ENCODE measurements around the gene ATF6B.

ATF6B gene

GRCh38 chr6:32127717-32128592 is at the start of gene ATF6B:
ATF6B (minus strand) TSS chr6:32128246; CDS start chr6:32128207, 39 bp downstream.
- DNase-seq (ENCODE audit: low spot score) = peak; percentile 98

- DNase-seq (ENCODE audit: low spot score) = no peak
Observed at GRCh38 chr6:32177183-32177787, 49.2 kb upstream of the ATF6B start.

DNA sequence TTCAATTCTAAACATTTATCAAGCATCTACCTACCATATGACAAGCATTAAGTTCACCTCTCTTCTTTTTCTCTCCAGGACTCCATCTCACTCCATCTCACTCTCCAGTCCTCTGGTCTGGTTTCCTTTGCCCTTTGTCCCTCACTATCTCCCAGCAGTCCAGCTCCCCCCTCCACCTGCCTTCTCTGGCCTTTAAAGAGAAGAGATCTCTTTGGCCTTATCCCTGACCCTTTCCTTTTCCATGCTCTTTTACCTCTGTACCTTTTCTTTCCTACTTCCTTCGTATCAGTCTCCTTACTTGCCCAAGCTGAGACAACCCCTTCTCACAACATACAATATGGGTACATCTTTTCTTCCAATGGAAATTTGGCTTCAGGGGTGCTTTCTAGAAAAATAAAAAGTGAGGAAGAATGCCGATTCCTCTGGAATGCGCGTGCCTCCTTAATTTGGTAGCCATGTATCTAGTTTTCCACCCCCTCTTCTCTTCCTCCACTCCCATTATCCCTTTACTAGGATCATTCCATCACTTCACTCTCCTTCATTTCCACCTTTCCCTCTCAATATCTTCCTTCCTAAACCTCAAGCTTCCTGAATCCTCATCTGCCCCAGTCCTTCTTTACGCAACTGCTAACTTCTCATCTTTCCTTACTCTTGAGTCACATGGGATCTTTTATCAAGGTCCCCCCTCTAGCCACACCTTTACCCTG is 48.6 kb upstream of the ATF6B start:
- DNase-seq (ENCODE audit: low spot score) = no peak

DNA sequence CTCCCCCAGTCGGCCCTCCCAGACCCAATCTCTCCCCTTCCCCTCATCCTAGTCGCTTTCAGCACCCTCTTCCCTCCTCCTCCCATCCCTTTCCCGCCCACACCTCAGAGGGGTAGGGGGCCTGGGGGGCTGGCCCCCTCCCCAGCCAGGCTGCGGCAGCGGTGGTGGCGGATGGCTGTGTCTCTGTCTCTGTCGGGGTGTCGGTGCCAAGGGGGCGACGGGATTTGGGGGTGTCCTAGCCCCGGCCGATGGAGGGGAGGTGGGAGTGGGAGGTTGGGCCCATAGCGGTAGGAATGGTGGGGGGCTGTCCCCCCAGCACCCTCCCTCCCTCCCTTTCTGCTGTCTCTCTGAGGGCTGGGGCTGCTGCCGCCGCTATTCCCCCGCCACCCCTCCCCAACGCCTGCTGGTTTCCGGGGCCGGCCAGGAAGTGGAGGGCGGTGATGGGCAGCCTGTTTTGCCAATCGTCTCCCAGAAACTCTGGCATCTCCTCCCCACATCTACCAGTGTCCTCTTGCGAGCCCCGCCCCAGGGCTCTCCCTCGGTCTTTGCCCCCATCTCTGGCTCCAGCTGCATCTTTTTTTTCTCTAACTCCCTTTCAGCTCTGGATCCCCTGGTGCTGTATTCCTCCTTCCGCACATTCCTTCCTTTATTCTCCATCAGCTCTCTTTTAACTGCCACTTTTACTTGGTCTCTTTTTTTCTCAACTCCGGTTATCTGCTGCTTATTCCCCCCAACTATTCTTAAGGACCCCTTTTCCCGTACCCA is 47.8 kb upstream of the ATF6B start, which contains the start of gene AGPAT1:
AGPAT1 (minus strand) TSS at position 374 of the 765 bp plus-strand sequence. CDS start 4,588 bp downstream, outside the sequence.
- DNase-seq (ENCODE audit: low spot score) = peak; percentile 98

- DNase-seq (ENCODE audit: low spot score) = no peak
Observed at GRCh38 chr6:32175322-32175710, 47.3 kb upstream of the ATF6B start.

GRCh38 chr6:32174416-32174815 is 46.4 kb upstream of the ATF6B start:
- DNase-seq (ENCODE audit: low spot score) = no peak

DNA sequence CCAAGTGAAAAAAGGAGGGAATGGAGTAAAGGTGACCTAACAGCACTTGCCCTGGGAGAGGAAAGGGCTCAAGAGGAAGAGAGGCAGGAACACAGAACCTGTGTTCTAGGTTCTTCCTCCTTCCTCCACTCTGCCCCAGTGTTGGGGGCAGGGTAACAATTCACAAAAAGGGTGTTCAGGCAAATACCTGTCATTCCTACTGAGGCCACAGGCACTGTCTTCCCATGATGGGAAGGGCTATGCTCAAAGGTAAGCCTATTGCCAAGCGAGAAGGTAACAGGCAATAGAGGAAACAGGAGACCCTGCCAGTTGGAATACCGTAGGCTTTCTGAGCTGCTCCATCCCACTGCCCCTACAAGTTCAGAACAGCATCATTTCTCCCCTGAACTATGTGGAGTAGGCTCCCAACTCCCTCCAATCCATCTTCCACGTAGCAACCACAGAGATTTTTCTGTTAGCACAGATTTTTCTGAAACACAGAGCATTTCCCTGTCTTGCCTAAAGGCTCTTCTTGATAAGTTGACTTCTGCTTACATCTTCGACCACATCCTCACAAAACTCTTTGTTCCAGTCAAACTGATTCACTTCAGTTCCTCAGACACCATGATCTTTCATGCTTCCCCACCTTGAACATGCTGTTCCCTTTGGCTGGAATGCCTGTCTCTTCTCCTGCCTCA is 45.1 kb upstream of the ATF6B start:
- no peak for DNase-seq (ENCODE audit: low spot score)

- DNase-seq (ENCODE audit: low spot score) = no peak
Observed at GRCh38 chr6:32171234-32171633, 43.2 kb upstream of the ATF6B start.

DNA sequence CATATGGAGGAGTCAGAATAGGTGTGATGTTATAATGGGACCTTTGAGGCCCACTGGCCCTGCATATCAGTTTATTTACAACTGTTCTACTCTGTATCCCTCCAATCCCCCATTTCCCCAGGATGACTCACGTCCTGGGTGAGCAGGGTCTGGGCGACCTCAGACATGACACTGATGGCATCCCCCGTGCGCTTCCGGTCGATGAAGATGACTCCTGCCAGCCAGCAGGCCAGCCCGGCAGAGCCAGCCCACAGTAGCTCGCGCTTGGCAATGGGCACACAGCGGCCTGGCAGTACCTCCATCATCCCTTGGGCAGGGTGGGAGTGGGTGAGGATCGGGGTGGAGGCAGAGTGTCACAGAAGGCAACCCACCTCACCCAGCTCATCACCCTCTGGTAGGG is 42.2 kb upstream of the ATF6B start:
- no peak for DNase-seq (ENCODE audit: low spot score)

DNA sequence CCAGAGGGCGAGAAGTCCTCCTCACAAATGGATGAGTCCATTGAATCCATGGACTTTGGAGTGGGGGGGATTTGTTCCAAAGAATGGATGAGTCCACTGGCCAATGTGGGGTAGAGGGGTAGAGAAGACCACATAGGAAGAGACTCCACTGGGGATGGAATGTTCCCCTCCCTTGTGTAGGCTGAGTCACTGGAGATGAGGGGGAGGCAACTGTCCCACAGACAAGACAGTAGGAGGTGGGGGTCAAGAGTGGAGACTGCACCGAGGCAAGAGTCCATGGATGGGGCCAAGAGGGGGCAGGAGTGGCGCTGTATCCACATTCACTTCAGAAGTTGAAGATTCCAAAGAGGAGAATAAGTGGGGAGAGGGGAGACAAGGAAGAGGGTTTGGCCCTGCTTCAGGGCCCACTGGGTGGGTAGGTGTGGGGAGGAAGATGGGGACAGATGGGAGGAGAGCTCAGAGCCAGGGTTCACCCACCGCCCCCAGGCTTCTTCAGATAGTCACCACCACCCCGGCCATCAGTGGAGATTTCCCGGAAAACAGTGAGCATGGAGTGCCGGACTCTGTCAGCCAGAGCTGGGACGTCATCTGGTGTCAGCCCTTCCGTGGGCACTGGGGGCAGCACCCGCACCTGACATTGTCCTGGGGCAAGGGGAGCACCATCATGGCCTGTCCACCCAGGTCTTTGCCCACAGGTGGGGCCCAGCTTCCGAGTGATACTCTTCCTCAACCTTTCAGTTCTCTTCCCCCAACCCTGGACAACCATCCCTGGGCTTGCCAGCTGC is 41.0 kb upstream of the ATF6B start:
- no peak for DNase-seq (ENCODE audit: low spot score)

DNA sequence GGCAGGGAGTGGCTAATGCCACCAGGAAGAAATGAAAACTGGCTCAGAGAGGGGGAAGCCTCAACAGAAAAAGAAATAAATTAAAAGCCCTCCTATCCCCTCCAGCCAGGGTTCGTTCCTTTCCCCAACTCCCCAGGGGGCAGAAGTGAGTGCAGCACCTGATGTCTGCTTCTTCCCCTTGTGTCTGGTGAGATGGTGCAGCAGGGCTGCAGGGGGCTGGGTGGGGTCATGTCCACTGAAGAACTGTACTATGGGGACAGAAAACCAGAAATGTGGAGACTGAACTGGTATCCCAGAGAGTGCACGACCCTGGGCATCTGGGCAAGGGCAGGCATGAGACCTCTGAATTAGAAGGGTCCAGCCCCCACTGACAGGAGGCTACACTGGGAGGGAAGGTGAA is 40.3 kb upstream of the ATF6B start:
- DNase-seq (ENCODE audit: low spot score) = no peak

DNA sequence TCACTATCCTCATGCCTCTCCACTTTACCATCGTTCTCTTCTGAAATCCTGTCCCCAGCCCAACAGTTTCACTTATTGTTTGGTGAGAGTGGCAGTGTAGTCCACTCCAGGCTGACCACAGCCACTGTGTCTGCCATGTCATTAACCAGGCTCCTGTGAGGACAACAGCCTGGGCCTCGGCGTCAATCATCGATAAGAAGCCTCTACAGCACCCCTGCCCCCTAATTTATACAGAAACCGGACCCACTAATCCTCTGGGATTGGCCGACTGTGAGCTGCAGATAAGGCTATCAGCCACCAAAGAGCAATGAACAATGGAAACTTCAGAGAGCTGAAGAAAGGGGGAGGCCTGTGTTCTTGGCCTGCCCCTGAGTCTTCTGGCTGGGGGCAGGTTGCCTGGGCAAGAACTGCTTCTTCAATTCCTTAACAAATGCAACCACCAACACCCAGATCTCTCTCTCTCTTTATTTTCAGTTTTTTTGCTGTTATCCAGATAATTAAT is 39.8 kb upstream of the ATF6B start:
- no peak for DNase-seq (ENCODE audit: low spot score)

DNA sequence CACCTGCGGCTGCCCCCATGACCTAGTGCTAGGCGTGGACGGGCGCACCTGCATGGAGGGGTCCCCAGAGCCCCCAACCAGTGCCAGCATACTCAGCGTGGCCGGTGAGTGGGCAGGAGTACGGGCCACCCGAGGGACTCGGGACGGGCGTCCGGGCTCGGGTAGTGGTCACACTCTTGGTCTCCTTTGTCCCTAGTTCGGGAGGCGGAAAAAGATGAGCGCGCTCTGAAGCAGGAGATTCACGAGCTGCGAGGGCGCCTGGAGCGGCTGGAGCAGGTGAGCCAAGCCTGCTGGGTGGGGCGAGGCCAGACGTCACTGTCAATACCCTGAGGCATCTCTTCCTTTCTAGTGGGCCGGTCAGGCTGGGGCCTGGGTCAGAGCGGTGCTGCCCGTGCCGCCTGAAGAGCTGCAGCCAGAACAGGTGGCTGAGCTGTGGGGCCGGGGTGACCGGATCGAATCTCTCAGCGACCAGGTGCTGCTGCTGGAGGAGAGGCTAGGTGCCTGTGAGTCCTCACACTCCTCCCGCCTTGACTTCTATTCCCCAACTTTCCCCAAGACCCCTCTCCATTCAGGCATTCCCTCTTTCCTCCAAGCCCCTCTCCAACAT is 39.2 kb upstream of the ATF6B start:
- DNase-seq (ENCODE audit: low spot score) = no peak

DNA sequence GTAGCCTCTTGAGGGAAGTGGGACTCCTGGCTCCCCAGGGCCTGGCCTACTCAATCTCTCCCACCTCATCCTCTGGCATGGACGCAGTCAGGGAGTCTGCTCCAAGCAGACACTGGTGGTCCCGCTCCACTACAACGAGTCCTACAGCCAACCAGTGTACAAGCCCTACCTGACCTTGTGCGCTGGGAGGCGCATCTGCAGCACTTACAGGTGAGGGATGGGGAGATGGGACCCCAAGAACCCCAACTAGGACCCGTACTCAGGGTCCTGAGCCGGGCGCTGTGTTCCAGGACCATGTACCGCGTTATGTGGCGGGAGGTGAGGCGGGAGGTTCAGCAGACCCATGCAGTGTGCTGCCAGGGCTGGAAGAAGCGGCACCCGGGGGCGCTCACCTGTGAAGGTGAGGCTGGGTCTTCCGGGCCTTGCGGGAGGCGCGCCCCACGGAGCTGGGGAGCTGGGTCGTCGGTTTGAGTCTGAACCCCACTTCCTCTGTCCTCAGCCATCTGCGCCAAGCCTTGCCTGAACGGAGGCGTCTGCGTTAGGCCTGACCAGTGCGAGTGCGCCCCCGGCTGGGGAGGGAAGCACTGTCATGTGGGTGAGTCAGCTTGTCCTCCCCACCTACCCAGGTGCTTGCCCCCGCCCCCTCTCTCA is 38.5 kb upstream of the ATF6B start:
- DNase-seq (ENCODE audit: low spot score) = no peak

- DNase-seq (ENCODE audit: low spot score) = no peak
Observed at GRCh38 chr6:32164295-32164694, 36.2 kb upstream of the ATF6B start, which contains the start of gene EGFL8. EGFL8 (plus strand) TSS chr6:32164595; CDS start chr6:32166166, 1,571 bp downstream.

GRCh38 chr6:32163559-32164258 is 35.7 kb upstream of the ATF6B start:
- no peak for DNase-seq (ENCODE audit: low spot score)

DNA sequence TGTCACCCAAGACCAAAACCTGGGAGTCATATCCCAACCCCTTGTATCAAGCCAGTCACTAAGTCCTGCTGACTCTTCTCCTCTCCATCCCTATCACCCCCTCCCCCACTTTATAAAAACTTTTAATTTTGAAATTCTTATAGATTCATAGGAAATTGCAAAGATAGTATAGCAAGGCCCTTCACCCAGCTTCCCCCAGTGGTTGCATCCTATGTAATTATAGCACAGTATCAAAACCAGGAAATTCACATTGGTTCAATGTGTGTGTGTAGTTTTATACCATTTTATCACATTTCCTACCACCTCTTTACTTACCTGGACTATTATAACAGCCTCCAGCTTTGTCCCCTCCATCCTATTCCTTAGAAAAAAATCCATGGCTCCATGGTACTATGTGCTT is 30.0 kb upstream of the ATF6B start:
- no peak for DNase-seq (ENCODE audit: low spot score)

GRCh38 chr6:32156891-32157290 is 28.8 kb upstream of the ATF6B start:
- no peak for DNase-seq (ENCODE audit: low spot score)

Data from AG08396 (cell line).